Raji (cell line): ENCODE measurements around the gene U2AF1.
"Not testable (repeated sequence)": the region's sequence is repeated elsewhere in the genome, so short reads cannot be mapped to it uniquely, and the experiment has no call there.

Experiments
- POLR2A ChIP-seq: IDR thresholded peaks from 2 replicates; pipeline ENCODE4 v1.6.1; 2011; ENCODE audit warnings: low read depth, low read length, control low read depth; ENCODE audit not compliant: insufficient read depth

U2AF1 gene

GRCh38 chr21:43106965-43107793 is at the start of gene U2AF1:
Gene U2AF1 (minus strand): TSS chr21:43107570. CDS start chr21:43107494, 76 bp downstream.
- not testable (repeated sequence) for TF ChIP-seq POLR2A

- TF ChIP-seq POLR2A: not testable (repeated sequence)
Measured at GRCh38 chr21:43075170-43076022, 32.0 kb downstream of the U2AF1 start, which contains the start of gene CBS. Gene CBS (minus strand): TSS chr21:43075835. CDS start chr21:43072193, 3,642 bp downstream.
